Memory B cell (primary cell): ENCODE measurements around the gene PRPF8.

Source experiments
- ATAC-seq: fragments of 150-1000 bp; cut with Tn5 transposase; 2 replicates; pipeline ENCODE4 v1.10.0; 2021; ENCODE audit warnings: low read depth, mild to moderate bottlenecking, moderate library complexity
- DNase-seq, 2 donors: peaks; one replicate each; pipeline ENCODE4 v3.0.0; 2022; ENCODE audit warnings: low spot score in 2 of 2
- H3K27ac Mint-ChIP-seq: one replicate; pipeline ENCODE4 v1.8.0; 2022; ENCODE audit warnings: mild to moderate bottlenecking, moderate library complexity, mixed read lengths
- H3K27me3 Mint-ChIP-seq: one replicate; pipeline ENCODE4 v1.8.0; 2022; ENCODE audit warnings: mixed read lengths
- H3K36me3 Mint-ChIP-seq: one replicate; pipeline ENCODE4 v1.8.0; 2022; ENCODE audit warnings: mild to moderate bottlenecking, mixed read lengths
- H3K4me1 Mint-ChIP-seq: one replicate; pipeline ENCODE4 v1.8.0; 2022; ENCODE audit warnings: mixed read lengths
- H3K4me3 Mint-ChIP-seq: one replicate; pipeline ENCODE4 v1.8.0; 2022; ENCODE audit warnings: mild to moderate bottlenecking, moderate library complexity, mixed read lengths
- H3K9me3 Mint-ChIP-seq: one replicate; pipeline ENCODE4 v1.8.0; 2022; ENCODE audit warnings: mixed read lengths

Gene PRPF8

DNA sequence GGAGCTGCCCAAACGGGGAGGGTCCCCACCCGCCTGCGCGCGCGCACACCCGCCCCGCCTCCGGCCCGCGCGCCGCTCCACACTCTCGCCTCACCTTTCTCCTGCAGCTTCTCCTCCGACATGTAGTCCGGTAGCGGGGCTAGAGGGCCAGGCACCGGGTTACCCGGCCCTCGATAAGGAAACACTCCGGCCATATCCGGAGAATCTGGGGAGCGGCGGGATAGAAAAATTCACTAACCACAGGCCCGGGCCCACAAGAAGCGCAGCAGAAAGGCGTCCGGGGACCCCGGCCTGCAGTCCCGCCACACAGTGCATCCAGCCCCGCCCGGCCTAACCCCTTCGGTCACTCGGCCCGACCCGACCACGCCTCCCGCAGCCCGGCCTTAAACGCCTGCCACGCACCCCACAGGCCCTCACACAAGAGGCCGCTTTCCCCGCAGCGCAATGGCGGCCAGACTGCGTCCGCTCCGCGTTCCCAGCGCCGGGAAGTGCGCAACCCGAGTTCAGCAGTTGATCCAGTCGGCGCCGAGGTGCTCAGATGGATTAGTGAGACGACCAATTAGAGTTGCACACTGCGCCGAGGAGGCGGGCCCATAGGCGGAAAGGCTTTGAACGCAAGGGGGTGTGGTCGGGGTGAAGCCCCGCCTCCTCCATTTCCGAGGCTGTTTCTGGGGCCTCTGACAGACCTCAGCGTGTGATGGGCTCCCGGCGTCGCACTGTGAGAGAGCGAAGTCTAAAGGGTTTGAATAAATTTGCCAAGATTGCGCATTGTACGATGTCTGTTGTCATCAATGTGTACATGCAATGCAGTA, at the start of gene PRPF8:
Gene PRPF8 (minus strand): TSS at position 490 of the 812 bp plus-strand sequence. CDS start 296 bp downstream, at position 194.
- peaks cover 27% of the 10 kb centered on the region for H3K36me3 Mint-ChIP-seq
- ATAC-seq = peak; percentile 95
- no peaks in the 10 kb centered on the region for H3K27me3 Mint-ChIP-seq
- peak within 1 kb of the TSS; percentile 98 for H3K4me3 Mint-ChIP-seq
- H3K4me1 Mint-ChIP-seq = peaks cover 32% of the 10 kb centered on the region
- peak within 1 kb of the TSS; percentile 98 for H3K27ac Mint-ChIP-seq
- no peaks in the 10 kb centered on the region for H3K9me3 Mint-ChIP-seq
- DNase-seq = peak; percentile 93 to 98

DNA sequence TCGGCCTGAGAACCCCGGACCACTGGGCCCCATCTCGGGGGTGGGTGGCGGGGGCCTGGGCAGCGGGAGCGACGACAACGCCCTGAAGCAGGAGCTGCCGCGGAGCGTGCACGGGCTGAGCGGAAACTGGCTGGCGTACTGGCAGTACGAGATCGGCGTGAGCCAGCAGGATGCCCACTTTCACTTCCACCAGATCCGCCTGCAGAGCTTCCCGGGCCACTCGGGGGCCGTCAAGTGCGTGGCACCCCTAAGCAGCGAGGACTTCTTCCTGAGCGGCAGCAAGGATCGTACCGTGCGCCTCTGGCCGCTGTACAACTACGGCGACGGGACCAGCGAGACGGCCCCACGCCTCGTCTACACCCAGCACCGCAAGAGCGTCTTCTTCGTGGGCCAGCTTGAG, 49.1 kb upstream of the PRPF8 start:
- Mint-ChIP-seq H3K4me1 (peaks cover 20% of the 10 kb centered on the region), H3K27ac (no peak overlapping the region), H3K9me3 (no peaks in the 10 kb centered on the region), H3K4me3 (no peak overlapping the region), H3K27me3 (no peaks in the 10 kb centered on the region), H3K36me3 (peaks cover 34% of the 10 kb centered on the region)
- no peak for DNase-seq
- peak; percentile 29 for ATAC-seq

DNA sequence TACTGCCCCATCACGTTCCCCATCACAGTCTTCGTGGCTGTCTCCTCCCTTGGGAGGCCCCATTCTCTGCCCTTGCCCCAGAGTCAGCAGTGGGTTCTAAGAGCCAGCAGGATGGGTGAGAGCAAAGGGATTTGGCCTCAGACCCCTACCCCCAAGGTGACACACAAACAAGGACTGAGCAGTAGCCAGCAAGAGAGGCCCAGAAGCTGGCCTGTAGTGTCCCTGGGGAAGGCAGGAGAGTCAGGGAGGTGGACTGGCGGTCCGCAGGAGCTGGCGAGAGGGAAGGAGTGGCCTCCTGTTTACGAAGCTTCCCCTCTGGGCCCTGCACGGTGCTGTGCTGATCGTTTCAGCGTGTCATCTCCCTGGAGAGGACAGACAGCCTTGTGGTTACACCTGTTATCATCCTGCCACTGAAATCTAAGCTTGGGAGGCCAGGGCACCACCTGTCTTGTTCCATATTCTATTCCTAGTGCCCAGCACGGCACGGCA, 48.2 kb upstream of the PRPF8 start:
- no peaks in the 10 kb centered on the region for H3K27me3 Mint-ChIP-seq
- peaks cover 24% of the 10 kb centered on the region for H3K4me1 Mint-ChIP-seq
- H3K27ac Mint-ChIP-seq = peak overlapping the region; percentile 89
- peaks cover 33% of the 10 kb centered on the region for H3K36me3 Mint-ChIP-seq
- no peak for DNase-seq
- peak overlapping the region; percentile 68 for H3K4me3 Mint-ChIP-seq
- ATAC-seq = peak; percentile 88
- H3K9me3 Mint-ChIP-seq = no peaks in the 10 kb centered on the region

DNA sequence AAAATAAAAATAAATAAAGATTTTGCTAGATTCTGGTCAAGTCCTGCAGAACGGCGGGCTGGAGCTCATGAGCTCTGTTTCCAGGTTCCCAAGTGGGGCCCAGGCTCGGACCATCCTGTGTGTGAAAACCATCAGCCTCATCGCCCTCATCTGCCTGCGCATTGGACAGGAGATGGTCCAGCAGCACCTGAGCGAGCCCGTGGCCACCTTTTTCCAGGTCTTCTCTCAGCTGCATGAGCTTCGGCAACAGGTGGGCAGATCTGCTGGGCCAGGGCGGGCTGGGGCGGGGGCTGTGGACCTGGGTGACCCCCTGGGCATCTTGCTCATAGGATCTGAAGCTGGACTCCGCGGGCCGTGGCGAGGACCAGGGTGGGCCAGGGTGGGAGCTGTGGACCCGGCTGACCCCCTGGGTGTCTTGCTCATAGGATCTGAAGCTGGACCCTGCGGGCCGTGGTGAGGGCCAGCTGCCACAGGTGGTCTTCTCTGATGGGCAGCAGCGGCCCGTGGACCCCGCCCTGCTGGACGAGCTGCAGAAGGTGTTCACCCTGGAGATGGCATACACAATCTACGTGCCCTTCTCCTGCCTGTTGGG, 47.7 kb upstream of the PRPF8 start:
- H3K27ac Mint-ChIP-seq = peak overlapping the region; percentile 89
- peaks cover 24% of the 10 kb centered on the region for H3K4me1 Mint-ChIP-seq
- DNase-seq (no peak), ATAC-seq (no peak)
- H3K4me3 Mint-ChIP-seq = peak overlapping the region; percentile 68
- H3K27me3 Mint-ChIP-seq = no peaks in the 10 kb centered on the region
- H3K36me3 Mint-ChIP-seq = peaks cover 27% of the 10 kb centered on the region
- H3K9me3 Mint-ChIP-seq = no peaks in the 10 kb centered on the region

DNA sequence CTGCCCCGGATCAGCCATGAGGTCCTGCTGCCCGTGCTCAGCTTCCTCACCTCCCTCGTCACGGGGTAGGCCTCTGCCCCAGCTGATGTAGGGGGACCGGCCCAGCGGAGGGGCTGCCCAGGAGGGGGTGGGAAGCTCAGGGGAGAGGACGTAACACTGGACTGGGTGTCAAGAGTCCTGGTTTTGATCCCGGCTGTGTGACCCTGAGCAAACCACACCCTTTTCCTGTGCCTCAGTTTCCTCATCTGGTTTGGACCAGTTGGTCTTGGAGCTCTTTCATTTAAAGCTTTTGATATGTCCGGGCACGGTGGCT, 46.5 kb upstream of the PRPF8 start:
- H3K9me3 Mint-ChIP-seq = no peaks in the 10 kb centered on the region
- no peak for ATAC-seq

DNA sequence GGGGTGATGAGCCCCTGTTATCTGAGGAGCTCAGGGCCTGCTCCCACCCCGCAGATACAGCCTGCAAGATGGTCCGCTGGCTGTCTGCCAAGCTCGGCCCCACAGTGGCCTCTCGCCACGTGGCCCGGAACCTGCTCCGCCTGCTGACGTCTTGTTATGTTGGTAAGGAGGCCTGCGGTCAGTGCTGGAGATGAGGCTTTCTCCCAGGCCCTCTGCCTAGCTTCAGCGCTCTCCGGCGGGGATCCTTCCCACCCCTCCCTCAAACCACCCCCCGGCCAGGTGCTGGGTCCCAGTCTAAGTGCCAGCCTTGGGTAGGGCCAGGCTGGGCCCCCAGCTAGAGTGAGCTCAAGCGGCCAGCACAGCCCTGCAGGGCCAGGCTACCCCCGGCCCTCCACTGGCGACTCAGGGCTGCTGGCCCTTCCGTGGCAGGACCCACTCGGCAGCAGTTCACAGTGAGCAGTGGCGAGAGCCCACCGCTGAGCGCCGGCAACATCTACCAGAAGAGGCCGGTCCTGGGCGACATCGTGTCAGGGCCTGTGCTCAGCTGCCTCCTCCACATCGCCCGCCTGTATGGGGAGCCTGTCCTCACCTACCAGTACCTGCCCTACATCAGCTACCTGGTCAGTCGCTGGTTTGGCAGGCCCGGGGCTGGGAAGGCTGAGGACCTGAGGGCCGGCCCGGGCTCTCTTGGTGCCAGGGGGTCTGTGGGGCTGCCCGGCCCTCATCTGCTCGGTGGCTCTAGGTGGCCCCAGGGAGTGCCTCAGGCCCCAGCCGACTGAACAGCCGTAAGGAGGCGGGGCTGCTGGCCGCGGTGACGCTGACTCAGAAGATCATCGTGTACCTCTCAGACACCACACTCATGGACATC, 45.9 kb upstream of the PRPF8 start:
- no peaks in the 10 kb centered on the region for H3K27me3 Mint-ChIP-seq
- H3K27ac Mint-ChIP-seq = no peak overlapping the region
- ATAC-seq = no peak
- no peak for DNase-seq
- H3K4me3 Mint-ChIP-seq = no peak overlapping the region
- H3K9me3 Mint-ChIP-seq = no peaks in the 10 kb centered on the region
- peaks cover 26% of the 10 kb centered on the region for H3K4me1 Mint-ChIP-seq
- peaks cover 22% of the 10 kb centered on the region for H3K36me3 Mint-ChIP-seq

More for the DNA sequence above, 46.5 kb upstream of the PRPF8 start:
- no peak for DNase-seq
- Mint-ChIP-seq H3K4me1 (peaks cover 24% of the 10 kb centered on the region), H3K27me3 (no peaks in the 10 kb centered on the region), H3K4me3 (no peak overlapping the region), H3K36me3 (peaks cover 22% of the 10 kb centered on the region), H3K27ac (no peak overlapping the region)

DNA sequence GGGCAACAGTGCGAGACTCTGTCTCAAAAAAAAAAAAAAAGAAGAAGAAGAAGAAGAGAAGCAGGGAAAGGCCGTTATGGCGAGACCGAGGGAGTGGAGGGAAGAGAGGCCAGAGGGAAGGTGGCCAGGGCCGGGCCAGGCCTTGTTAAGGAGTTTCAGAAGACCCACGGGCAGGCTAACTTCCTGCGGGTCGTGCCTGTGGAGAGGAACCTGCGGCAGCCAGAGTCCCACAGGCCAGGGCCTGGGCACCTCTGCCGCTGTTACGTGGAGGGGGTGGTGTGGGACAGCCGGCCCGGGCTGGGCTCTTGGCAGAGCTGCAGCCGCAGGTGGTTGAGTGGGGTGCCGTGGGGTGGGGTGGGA, 45.3 kb upstream of the PRPF8 start:
- Mint-ChIP-seq H3K27me3 (no peaks in the 10 kb centered on the region), H3K9me3 (no peaks in the 10 kb centered on the region), H3K27ac (peak overlapping the region; percentile 64), H3K4me3 (peak overlapping the region; percentile 1), H3K4me1 (peaks cover 29% of the 10 kb centered on the region), H3K36me3 (peaks cover 22% of the 10 kb centered on the region)
- DNase-seq (no peak), ATAC-seq (no peak)

DNA sequence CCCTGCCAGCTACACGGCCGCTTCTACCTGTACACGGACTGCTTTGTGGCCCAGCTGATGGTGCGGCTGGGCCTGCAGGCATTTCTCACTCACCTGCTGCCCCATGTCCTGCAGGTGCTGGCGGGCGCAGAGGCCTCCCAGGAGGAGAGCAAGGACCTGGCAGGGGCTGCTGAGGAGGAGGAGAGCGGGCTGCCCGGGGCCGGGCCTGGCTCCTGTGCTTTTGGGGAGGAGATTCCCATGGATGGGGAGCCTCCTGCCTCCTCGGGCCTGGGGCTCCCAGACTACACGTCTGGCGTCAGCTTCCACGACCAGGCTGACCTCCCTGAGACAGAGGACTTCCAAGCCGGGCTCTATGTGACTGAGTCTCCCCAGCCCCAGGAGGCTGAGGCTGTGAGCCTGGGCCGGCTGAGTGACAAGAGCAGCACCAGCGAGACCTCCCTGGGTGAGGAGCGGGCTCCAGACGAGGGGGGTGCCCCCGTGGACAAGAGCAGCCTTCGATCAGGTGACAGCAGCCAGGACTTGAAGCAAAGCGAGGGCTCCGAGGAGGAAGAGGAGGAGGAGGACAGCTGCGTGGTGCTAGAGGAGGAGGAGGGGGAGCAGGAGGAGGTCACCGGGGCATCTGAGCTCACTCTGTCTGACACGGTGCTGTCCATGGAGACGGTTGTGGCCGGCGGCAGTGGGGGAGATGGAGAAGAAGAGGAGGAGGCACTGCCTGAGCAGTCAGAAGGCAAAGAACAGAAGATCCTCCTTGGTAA, 43.4 kb upstream of the PRPF8 start:
- no peak for ATAC-seq
- Mint-ChIP-seq H3K27me3 (no peaks in the 10 kb centered on the region), H3K36me3 (peaks cover 18% of the 10 kb centered on the region), H3K4me1 (peaks cover 27% of the 10 kb centered on the region), H3K4me3 (peak overlapping the region; percentile 49), H3K9me3 (no peaks in the 10 kb centered on the region), H3K27ac (no peak overlapping the region)
- DNase-seq = no peak

DNA sequence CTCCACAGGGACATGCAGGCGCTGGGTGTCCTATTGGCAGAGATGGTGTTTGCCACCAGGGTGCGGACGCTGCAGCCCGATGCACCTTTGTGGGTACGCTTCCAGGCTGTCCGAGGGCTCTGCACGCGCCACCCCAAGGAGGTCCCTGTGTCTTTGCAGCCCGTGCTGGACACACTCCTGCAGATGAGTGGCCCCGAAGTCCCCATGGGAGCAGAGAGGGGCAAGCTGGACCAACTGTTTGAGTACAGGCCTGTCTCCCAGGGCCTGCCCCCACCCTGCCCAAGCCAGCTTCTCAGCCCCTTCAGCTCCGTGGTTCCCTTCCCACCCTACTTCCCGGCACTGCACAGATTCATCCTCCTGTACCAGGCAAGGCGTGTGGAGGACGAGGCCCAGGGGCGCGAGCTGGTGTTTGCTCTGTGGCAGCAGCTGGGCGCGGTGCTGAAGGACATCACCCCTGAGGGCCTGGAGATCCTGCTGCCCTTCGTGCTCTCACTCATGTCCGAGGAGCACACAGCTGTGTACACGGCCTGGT, 42.7 kb upstream of the PRPF8 start:
- Mint-ChIP-seq H3K27me3 (no peaks in the 10 kb centered on the region), H3K36me3 (peaks cover 14% of the 10 kb centered on the region), H3K4me1 (peaks cover 25% of the 10 kb centered on the region), H3K27ac (no peak overlapping the region), H3K4me3 (no peak overlapping the region), H3K9me3 (no peaks in the 10 kb centered on the region)
- no peak for DNase-seq
- no peak for ATAC-seq

DNA sequence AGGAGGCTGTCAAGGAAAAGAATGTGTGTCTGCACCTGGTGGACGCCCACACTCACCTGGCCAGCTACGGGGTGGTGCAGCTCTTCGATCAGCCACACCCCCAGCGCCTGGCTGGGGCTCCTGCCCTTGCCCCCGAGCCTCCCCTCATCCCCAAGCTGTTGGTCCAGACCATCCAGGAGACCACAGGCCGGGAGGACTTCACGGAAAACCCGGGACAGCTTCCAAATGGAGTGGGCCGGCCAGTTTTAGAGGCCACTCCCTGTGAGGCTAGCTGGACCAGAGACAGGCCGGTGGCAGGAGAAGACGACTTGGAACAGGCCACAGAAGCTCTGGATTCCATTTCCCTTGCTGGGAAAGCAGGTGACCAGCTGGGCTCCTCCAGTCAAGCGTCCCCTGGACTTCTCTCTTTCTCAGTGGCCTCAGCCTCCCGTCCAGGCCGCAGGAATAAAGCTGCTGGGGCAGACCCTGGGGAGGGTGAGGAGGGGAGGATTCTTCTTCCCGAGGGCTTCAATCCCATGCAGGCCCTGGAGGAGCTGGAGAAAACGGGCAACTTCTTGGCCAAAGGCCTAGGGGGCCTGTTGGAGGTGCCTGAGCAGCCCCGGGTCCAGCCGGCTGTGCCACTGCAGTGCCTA, 42.1 kb upstream of the PRPF8 start:
- Mint-ChIP-seq H3K36me3 (peaks cover 14% of the 10 kb centered on the region), H3K27ac (no peak overlapping the region), H3K9me3 (no peaks in the 10 kb centered on the region), H3K4me3 (no peak overlapping the region), H3K4me1 (peaks cover 25% of the 10 kb centered on the region), H3K27me3 (no peaks in the 10 kb centered on the region)
- no peak for ATAC-seq
- no peak for DNase-seq

DNA sequence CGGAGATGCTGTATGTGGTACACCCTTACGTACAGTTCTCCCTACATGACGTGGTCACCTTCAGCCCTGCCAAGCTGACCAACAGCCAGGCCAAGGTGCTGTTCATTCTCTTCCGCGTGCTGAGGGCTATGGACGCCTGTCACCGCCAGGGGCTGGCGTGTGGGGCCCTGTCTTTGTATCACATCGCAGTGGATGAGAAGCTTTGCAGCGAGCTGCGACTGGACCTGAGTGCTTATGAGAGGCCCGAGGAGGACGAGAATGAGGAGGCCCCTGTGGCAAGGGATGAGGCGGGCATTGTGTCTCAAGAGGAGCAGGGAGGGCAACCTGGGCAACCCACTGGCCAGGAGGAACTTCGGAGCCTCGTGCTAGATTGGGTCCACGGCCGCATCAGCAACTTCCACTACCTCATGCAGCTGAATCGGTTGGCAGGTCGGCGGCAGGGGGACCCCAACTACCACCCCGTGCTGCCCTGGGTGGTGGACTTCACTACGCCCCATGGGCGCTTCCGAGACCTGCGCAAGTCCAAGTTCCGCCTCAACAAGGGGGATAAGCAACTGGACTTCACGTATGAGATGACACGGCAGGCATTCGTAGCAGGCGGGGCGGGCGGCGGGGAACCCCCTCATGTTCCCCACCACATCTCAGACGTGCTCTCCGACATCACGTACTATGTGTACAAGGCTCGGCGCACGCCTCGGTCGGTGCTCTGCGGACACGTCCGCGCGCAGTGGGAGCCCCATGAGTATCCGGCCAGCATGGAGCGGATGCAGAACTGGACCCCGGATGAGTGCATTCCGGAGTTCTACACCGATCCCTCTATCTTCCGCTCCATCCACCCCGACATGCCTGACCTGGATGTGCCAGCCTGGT, 41.2 kb upstream of the PRPF8 start:
- no peak for ATAC-seq

DNA sequence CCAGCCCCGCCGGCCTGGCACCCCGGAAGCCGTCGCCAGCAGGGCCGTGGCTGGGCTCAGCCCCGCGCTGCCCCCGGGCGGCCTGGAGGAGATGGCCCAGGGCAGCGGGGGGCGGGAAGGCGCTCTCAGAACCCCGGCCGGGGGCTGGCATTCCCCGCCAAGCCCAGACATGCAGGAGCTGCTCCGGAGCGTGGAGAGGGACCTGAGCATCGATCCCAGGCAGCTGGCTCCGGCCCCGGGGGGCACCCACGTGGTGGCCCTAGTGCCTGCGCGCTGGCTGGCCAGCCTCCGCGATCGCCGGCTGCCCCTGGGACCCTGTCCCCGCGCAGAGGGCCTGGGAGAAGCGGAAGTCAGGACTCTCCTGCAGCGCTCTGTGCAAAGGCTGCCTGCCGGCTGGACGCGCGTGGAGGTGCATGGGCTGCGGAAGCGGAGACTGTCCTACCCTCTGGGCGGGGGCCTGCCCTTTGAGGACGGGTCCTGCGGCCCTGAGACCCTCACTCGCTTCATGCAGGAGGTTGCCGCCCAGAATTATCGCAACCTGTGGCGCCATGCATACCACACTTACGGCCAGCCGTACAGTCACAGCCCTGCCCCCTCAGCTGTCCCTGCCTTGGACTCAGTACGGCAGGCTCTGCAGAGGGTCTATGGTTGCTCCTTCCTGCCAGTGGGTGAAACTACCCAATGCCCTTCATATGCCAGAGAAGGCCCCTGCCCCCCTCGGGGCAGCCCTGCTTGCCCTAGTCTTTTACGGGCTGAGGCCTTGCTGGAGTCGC, 40.4 kb upstream of the PRPF8 start:
- H3K4me1 Mint-ChIP-seq = peaks cover 27% of the 10 kb centered on the region
- no peaks in the 10 kb centered on the region for H3K27me3 Mint-ChIP-seq
- H3K4me3 Mint-ChIP-seq = peak overlapping the region; percentile 82
- H3K9me3 Mint-ChIP-seq = no peaks in the 10 kb centered on the region
- H3K27ac Mint-ChIP-seq = peak overlapping the region; percentile 31
- peaks cover 13% of the 10 kb centered on the region for H3K36me3 Mint-ChIP-seq
- ATAC-seq (peak; percentile 23), DNase-seq (no peak)

More for the DNA sequence above, 41.2 kb upstream of the PRPF8 start:
- Mint-ChIP-seq H3K27ac (peak overlapping the region; percentile 31), H3K4me1 (peaks cover 26% of the 10 kb centered on the region), H3K9me3 (no peaks in the 10 kb centered on the region), H3K36me3 (peaks cover 13% of the 10 kb centered on the region), H3K27me3 (no peaks in the 10 kb centered on the region), H3K4me3 (peak overlapping the region; percentile 82)
- no peak for DNase-seq
